Loucy (cell line): ENCODE results near the gene NOTCH3.

ENCODE experiments used
- H2AFZ ChIP-seq: fragments of 200-600 bp; sonication (generic); 2 replicates; pipeline ENCODE4 v1.6.0; 2016; ENCODE audit warnings: antibody characterized with exemption, mild to moderate bottlenecking, low read length, moderate library complexity
- H3F3A ChIP-seq: fragments of 200-600 bp; 2 replicates; pipeline ENCODE4 v1.6.0; 2016; ENCODE audit warnings: antibody characterized with exemption, low read depth, mild to moderate bottlenecking
- H3K27me3 ChIP-seq: fragments of 200-600 bp; sonication (generic); 2 replicates; pipeline ENCODE4 v1.6.1; 2014; ENCODE audit warnings: low read length, mild to moderate bottlenecking; ENCODE audit not compliant: insufficient read depth, poor library complexity, severe bottlenecking
- H3K36me3 ChIP-seq: fragments of 200-600 bp; sonication (generic); 2 replicates; pipeline ENCODE4 v1.6.1; 2016; ENCODE audit warnings: low read length; ENCODE audit not compliant: insufficient read depth
- H3K4me1 ChIP-seq: fragments of 200-600 bp; sonication (generic); 2 replicates; pipeline ENCODE4 v1.5.1; 2014; ENCODE audit warnings: low read length, mild to moderate bottlenecking; ENCODE audit not compliant: insufficient read depth, poor library complexity, severe bottlenecking
- H3K4me2 ChIP-seq: fragments of 200-600 bp; sonication (generic); 2 replicates; pipeline ENCODE4 v1.6.0; 2014; ENCODE audit warnings: antibody characterized with exemption, low read length, low read depth, mild to moderate bottlenecking; ENCODE audit not compliant: poor library complexity, severe bottlenecking
- H3K4me3 ChIP-seq: fragments of 200-600 bp; sonication (generic); 2 replicates; pipeline ENCODE4 v1.5.1; 2014; ENCODE audit warnings: low read length, mild to moderate bottlenecking, mixed read lengths; ENCODE audit not compliant: poor library complexity, severe bottlenecking
- H3K79me2 ChIP-seq: fragments of 200-600 bp; sonication (generic); 2 replicates; pipeline ENCODE4 v1.6.1; 2014; ENCODE audit warnings: low read length; ENCODE audit not compliant: insufficient read depth
- H3K9ac ChIP-seq: fragments of 200-600 bp; sonication (generic); 2 replicates; pipeline ENCODE4 v1.6.0; 2014; ENCODE audit warnings: mild to moderate bottlenecking, low read depth, low read length, moderate library complexity; ENCODE audit not compliant: poor library complexity, severe bottlenecking
- H3K9me2 ChIP-seq: fragments of 200-600 bp; sonication (generic); replicated peaks from 2 replicates; pipeline ENCODE4 v1.6.1; 2016; ENCODE audit warnings: low read depth, low read length, mixed read lengths
- H3K9me3 ChIP-seq: fragments of 200-600 bp; sonication (generic); 2 replicates; pipeline ENCODE4 v1.6.1; 2014; ENCODE audit warnings: mild to moderate bottlenecking, antibody characterized with exemption, low read length, low read depth; ENCODE audit not compliant: insufficient read depth
- H4K20me1 ChIP-seq: fragments of 200-600 bp; sonication (generic); 2 replicates; pipeline ENCODE4 v1.6.0; 2014; ENCODE audit warnings: antibody characterized with exemption, low read length, mild to moderate bottlenecking; ENCODE audit not compliant: insufficient read depth, poor library complexity, severe bottlenecking
- EZH2phosphoT487 ChIP-seq: fragments of 200-600 bp; IDR thresholded peaks from 2 replicates; pipeline ENCODE4 v1.6.1; 2018; ENCODE audit warnings: antibody characterized with exemption, mild to moderate bottlenecking, moderate library complexity, borderline replicate concordance
- TF ChIP-seq, protein P1 (sequence below): fragments of 200-600 bp; sonication (generic); conservative IDR thresholded peaks from 2 replicates; pipeline ENCODE4 v1.5.1; 2014; ENCODE audit warnings: mild to moderate bottlenecking, antibody characterized with exemption, low read length

Gene NOTCH3

DNA sequence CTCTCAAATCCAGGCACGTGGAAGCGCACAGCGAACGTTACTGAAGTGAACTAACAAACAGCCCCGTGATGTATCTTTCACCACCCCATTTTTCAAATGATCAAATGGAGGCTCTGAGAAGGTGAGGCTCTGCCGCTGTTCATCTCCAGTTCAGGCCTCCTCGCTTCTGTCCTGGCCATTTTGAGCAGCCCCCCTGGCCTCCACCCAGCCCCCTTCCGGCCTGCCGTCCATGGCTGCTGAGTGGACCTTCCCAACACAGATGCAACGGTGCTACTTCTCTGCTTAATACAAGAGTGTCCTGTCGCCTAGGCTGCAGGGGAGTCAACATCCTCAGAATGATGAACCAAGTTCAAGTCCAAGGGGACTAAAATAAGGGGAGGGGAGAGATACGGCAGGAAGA is 83.9 kb downstream of the NOTCH3 start:
- no peaks in the 10 kb centered on the region for H3K79me2 ChIP-seq
- H3K9me2 ChIP-seq: no peaks in the 10 kb centered on the region
- no peaks in the 10 kb centered on the region for H3K27me3 ChIP-seq
- H3K36me3 ChIP-seq: peaks cover 52% of the 10 kb centered on the region; the same call in 1 of the 2 replicates
- H3F3A ChIP-seq: no peaks in the 10 kb centered on the region
- H3K4me1 ChIP-seq: no peaks in the 10 kb centered on the region
- no peaks in the 10 kb centered on the region for H3K9me3 ChIP-seq
- H4K20me1 ChIP-seq: no peaks in the 10 kb centered on the region
- no peak overlapping the region for H2AFZ ChIP-seq
- TF ChIP-seq EZH2phosphoT487: no peak
- TF ChIP-seq, protein P1, sequence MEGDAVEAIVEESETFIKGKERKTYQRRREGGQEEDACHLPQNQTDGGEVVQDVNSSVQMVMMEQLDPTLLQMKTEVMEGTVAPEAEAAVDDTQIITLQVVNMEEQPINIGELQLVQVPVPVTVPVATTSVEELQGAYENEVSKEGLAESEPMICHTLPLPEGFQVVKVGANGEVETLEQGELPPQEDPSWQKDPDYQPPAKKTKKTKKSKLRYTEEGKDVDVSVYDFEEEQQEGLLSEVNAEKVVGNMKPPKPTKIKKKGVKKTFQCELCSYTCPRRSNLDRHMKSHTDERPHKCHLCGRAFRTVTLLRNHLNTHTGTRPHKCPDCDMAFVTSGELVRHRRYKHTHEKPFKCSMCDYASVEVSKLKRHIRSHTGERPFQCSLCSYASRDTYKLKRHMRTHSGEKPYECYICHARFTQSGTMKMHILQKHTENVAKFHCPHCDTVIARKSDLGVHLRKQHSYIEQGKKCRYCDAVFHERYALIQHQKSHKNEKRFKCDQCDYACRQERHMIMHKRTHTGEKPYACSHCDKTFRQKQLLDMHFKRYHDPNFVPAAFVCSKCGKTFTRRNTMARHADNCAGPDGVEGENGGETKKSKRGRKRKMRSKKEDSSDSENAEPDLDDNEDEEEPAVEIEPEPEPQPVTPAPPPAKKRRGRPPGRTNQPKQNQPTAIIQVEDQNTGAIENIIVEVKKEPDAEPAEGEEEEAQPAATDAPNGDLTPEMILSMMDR: no peak
- no peak overlapping the region for H3K9ac ChIP-seq
- H3K4me3 ChIP-seq: no peak overlapping the region
- H3K4me2 ChIP-seq: no peak overlapping the region

DNA sequence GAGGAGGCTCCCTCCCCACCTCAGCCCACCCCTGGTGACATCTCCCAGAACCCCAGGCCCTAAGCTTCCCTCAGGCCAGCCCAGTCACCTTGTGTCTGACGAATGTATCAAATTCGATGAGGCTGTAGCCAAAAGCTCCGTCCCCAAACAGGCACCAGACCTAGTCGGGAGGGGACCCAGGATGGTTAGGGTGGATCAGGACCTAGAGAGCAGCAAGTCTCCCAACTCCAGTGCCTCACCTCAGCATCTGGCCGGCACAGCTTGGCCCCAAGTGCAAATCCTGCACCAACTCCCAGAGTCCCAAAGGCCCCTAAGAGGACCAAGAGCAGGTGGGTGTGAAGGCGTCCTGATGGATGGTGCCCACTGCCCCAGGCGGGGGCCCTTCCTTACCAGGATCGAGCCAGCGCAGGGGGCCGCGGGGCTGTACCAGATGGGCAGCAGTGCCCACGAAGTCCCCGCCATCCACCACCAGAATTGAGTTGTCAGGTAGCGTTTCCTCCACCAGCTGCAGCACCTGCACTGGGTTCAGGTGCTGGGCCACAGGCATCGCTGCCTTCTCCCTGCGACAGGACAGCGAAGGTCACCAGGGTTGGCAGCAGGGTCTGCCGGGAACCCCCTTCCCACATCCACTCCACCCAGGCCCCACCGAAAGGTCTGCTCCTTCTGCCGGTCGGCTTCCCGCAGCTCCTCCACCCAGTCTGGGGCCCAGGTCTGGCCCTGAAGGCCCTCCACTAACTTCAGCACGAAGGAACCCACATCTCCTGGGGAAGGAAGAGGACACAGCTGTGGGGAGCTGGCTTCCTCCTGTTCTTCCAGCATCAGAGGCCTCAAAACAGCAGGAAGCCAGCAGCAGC is 84.8 kb downstream of the NOTCH3 start:
- Histone ChIP-seq H3K9me2 (no peaks in the 10 kb centered on the region), H2AFZ (no peak overlapping the region), H3F3A (no peaks in the 10 kb centered on the region), H3K27me3 (no peaks in the 10 kb centered on the region), H3K9ac (no peak overlapping the region), H3K9me3 (no peaks in the 10 kb centered on the region), H3K79me2 (no peaks in the 10 kb centered on the region), H3K4me1 (no peaks in the 10 kb centered on the region), H4K20me1 (no peaks in the 10 kb centered on the region), H3K36me3 (peaks cover 52% of the 10 kb centered on the region; the same call in 1 of the 2 replicates), H3K4me2 (no peak overlapping the region), H3K4me3 (no peak overlapping the region)
- TF ChIP-seq, protein P1: no peak
- TF ChIP-seq EZH2phosphoT487: no peak

DNA sequence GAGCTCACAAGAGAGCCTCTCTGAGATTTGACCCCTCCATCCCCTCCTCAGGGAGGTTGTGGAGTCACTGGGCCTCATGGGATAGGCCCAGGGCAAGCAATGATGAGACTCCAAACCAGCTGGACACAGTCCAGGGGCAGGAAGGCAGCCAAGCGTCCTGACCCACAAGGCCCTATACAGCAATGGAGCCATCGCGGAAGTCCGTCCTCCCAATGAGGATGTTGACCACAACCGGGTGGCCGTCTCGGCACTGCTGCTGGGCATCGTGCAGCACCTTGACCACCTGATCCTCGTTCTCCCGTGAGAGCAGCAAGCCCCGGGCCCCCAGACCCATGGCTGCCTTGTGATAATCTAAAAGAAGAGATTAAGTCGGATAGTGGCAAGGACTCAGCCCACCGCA is 85.7 kb downstream of the NOTCH3 start:
- no peak for TF ChIP-seq EZH2phosphoT487
- TF ChIP-seq, protein P1: no peak

More for the DNA sequence above, 85.7 kb downstream of the NOTCH3 start:
- Histone ChIP-seq H3K4me3 (no peak overlapping the region), H3K9me3 (no peaks in the 10 kb centered on the region), H2AFZ (no peak overlapping the region), H4K20me1 (no peaks in the 10 kb centered on the region), H3K79me2 (no peaks in the 10 kb centered on the region), H3K27me3 (no peaks in the 10 kb centered on the region), H3K36me3 (peaks cover 50% of the 10 kb centered on the region; the same call in 1 of the 2 replicates), H3K4me2 (no peak overlapping the region), H3F3A (no peaks in the 10 kb centered on the region), H3K9ac (no peak overlapping the region), H3K9me2 (no peaks in the 10 kb centered on the region), H3K4me1 (no peaks in the 10 kb centered on the region)
